ENCODE results near the gene LRRFIP2.

Gene LRRFIP2

GRCh38 chr3:37143821-37144220, 30.6 kb downstream of the LRRFIP2 start:
- no peaks in the 10 kb centered on the region for H3K9me3 Mint-ChIP-seq
- no peaks in the 10 kb centered on the region for H3K27me3 Mint-ChIP-seq
- peaks cover 62% of the 10 kb centered on the region for H3K36me3 Mint-ChIP-seq (ENCODE audit: low read depth)
- no peak overlapping the region for H3K4me3 Mint-ChIP-seq
- H3K4me1 Mint-ChIP-seq (ENCODE audit: low read depth) = peaks cover 32% of the 10 kb centered on the region
- H3K27ac Mint-ChIP-seq = no peak overlapping the region
- DNase-seq = no peak

- no peaks in the 10 kb centered on the region for H3K27me3 Mint-ChIP-seq
Observed at GRCh38 chr3:37141676-37142075, 32.7 kb downstream of the LRRFIP2 start.

DNA sequence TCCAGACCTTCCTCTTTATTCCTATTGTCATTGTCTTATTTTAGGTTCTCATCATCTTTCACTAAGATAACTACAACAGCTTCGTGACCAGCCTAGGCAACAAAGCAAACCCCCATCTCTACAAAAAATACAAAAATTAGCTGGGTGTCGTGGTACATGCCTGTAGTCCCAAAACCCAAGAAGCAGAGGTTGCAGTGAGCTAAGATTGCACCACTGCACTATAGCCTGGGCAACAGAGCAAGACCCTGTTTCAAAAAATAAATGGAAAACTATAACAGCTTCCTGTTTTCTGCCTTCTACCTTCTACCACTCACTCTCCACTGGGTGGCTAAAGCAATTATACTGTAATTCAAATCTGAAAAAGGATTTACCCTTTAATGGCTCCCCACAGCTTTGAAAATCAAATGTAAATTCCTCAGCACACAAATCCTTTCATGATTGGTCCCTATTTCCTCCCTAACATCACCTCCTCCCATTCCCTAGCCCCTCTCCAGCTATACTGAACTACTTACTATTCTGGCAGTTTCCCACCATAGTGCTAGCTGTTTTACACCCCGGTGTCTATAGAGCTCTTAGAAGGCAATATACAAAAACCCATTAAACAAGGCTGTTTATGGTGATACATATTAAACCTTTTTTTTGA, 33.4 kb downstream of the LRRFIP2 start:
- H3K4me1 Mint-ChIP-seq (ENCODE audit: low read depth) = peaks cover 25% of the 10 kb centered on the region
- no peak overlapping the region for H3K27ac Mint-ChIP-seq
- H3K36me3 Mint-ChIP-seq (ENCODE audit: low read depth) = peaks cover 33% of the 10 kb centered on the region
- DNase-seq = no peak
- H3K9me3 Mint-ChIP-seq = no peaks in the 10 kb centered on the region
- no peak overlapping the region for H3K4me3 Mint-ChIP-seq
- no peaks in the 10 kb centered on the region for H3K27me3 Mint-ChIP-seq

More at GRCh38 chr3:37141676-37142075, 32.7 kb downstream of the LRRFIP2 start:
- Mint-ChIP-seq H3K4me1 (ENCODE audit: low read depth) (peaks cover 31% of the 10 kb centered on the region), H3K27ac (no peak overlapping the region), H3K36me3 (ENCODE audit: low read depth) (peaks cover 40% of the 10 kb centered on the region), H3K4me3 (no peak overlapping the region), H3K9me3 (no peaks in the 10 kb centered on the region)
- DNase-seq = no peak

- Mint-ChIP-seq H3K27ac (no peak overlapping the region), H3K9me3 (no peaks in the 10 kb centered on the region), H3K27me3 (no peaks in the 10 kb centered on the region), H3K4me1 (ENCODE audit: low read depth) (peaks cover 13% of the 10 kb centered on the region), H3K4me3 (no peak overlapping the region), H3K36me3 (ENCODE audit: low read depth) (peaks cover 20% of the 10 kb centered on the region)
- DNase-seq = no peak
Observed at GRCh38 chr3:37139567-37140052, 34.8 kb downstream of the LRRFIP2 start.

- H3K4me3 Mint-ChIP-seq = no peak overlapping the region
- peaks cover 13% of the 10 kb centered on the region for H3K36me3 Mint-ChIP-seq (ENCODE audit: low read depth)
- H3K9me3 Mint-ChIP-seq = no peaks in the 10 kb centered on the region
- peaks cover 12% of the 10 kb centered on the region for H3K4me1 Mint-ChIP-seq (ENCODE audit: low read depth)
- no peak for DNase-seq
- no peaks in the 10 kb centered on the region for H3K27me3 Mint-ChIP-seq
- H3K27ac Mint-ChIP-seq = no peak overlapping the region
Observed at GRCh38 chr3:37138816-37139215, 35.6 kb downstream of the LRRFIP2 start.

DNA sequence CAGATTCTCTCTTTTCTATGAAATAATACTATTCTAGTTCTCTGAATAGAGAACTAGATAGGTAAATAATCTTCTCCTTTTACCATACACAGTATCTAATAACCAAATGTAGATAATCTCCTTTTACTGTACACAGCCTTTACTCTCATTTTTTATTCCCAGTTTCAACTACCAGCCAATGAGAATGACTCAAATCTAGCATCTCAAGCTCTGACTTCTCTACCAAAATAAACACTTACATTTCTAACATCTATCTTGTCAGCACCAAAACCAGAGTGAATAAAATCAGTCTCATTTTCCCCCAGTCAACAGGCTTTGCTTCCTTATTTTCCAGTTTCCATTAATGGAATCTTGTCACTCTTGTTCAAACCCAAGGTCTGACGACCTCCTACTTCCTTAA, 36.9 kb downstream of the LRRFIP2 start:
- Mint-ChIP-seq H3K27ac (no peak overlapping the region), H3K4me3 (no peak overlapping the region), H3K27me3 (no peaks in the 10 kb centered on the region), H3K36me3 (ENCODE audit: low read depth) (peaks cover under 1% of the 10 kb centered on the region), H3K9me3 (no peaks in the 10 kb centered on the region), H3K4me1 (ENCODE audit: low read depth) (peaks cover 13% of the 10 kb centered on the region)
- no peak for DNase-seq

DNA sequence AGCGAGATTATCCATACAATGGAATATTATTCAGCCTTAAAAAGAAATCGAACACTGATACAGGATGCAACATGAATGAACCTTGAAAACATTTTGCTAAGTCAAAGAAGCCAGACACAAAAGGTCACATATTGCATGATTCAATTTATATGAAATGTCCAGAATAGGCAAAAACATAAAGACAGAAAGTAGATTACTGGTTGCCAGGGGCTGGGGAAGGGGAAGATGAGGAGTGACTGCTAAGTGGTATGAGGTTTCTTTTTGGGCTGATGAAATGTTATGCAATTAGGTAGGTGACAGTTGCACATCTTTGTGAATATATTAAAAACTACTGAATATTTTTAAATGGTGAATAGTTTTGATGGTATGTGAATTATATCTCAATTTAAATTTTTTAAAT, 38.3 kb downstream of the LRRFIP2 start:
- Mint-ChIP-seq H3K27ac (no peak overlapping the region), H3K36me3 (ENCODE audit: low read depth) (no peaks in the 10 kb centered on the region), H3K4me1 (ENCODE audit: low read depth) (peaks cover 22% of the 10 kb centered on the region), H3K9me3 (no peaks in the 10 kb centered on the region), H3K27me3 (no peaks in the 10 kb centered on the region), H3K4me3 (no peak overlapping the region)
- DNase-seq = no peak

DNA sequence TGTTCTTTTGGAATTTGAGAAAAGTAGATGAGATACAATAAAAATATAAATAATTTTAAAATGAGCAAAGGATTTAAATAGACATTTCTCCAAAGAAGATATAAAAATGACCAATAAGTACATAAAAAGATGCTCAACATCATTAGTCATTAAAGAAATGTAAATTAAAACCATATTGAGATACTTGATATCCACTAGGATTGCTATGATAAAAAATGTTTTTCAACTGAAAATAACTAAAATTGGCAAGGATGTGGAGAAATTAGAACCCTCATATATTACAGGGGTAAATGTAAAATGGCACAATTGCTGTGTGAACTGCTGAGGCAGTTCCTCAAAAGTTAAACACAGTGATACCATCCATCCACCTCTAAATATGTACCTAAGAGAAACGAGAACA, 38.8 kb downstream of the LRRFIP2 start:
- Mint-ChIP-seq H3K27ac (no peak overlapping the region), H3K36me3 (ENCODE audit: low read depth) (no peaks in the 10 kb centered on the region), H3K4me1 (ENCODE audit: low read depth) (peaks cover 26% of the 10 kb centered on the region), H3K4me3 (no peak overlapping the region), H3K9me3 (no peaks in the 10 kb centered on the region), H3K27me3 (no peaks in the 10 kb centered on the region)
- no peak for DNase-seq

DNA sequence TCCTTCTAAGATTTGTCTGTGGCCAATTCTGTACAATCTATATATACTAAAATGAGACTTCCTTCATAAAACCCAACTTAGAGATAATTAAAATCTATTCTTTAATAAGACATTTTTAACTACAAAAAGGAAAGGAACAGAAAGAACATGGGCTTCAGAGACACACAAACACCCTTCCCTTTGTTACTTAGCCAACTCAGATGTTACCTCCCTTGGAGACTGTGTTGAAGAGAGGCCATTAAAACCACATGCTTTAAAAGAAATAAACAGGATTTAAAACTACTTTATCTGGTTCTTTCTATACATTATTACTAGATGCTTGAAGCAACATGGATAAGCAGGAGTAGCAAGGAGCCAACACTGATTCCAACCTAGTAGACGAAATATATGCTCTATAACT, 42.0 kb downstream of the LRRFIP2 start:
- no peak overlapping the region for H3K27ac Mint-ChIP-seq
- H3K9me3 Mint-ChIP-seq = no peaks in the 10 kb centered on the region
- H3K4me1 Mint-ChIP-seq (ENCODE audit: low read depth) = peaks cover 32% of the 10 kb centered on the region
- H3K27me3 Mint-ChIP-seq = no peaks in the 10 kb centered on the region
- peaks cover 12% of the 10 kb centered on the region for H3K36me3 Mint-ChIP-seq (ENCODE audit: low read depth)
- no peak for DNase-seq
- H3K4me3 Mint-ChIP-seq = no peak overlapping the region

- H3K9me3 Mint-ChIP-seq = no peaks in the 10 kb centered on the region
Observed at GRCh38 chr3:37131860-37132144, 42.6 kb downstream of the LRRFIP2 start.

GRCh38 chr3:37130984-37131859, 43.2 kb downstream of the LRRFIP2 start:
- Mint-ChIP-seq H3K9me3 (no peaks in the 10 kb centered on the region), H3K27me3 (no peaks in the 10 kb centered on the region), H3K4me1 (ENCODE audit: low read depth) (peaks cover 30% of the 10 kb centered on the region), H3K27ac (no peak overlapping the region), H3K4me3 (no peak overlapping the region), H3K36me3 (ENCODE audit: low read depth) (peaks cover 18% of the 10 kb centered on the region)
- DNase-seq = no peak

More at GRCh38 chr3:37131860-37132144, 42.6 kb downstream of the LRRFIP2 start:
- Mint-ChIP-seq H3K36me3 (ENCODE audit: low read depth) (peaks cover 17% of the 10 kb centered on the region), H3K27ac (no peak overlapping the region), H3K4me1 (ENCODE audit: low read depth) (peaks cover 30% of the 10 kb centered on the region), H3K27me3 (no peaks in the 10 kb centered on the region), H3K4me3 (no peak overlapping the region)
- DNase-seq = no peak

GRCh38 chr3:37130448-37130847, 43.9 kb downstream of the LRRFIP2 start:
- no peak for DNase-seq
- no peak overlapping the region for H3K27ac Mint-ChIP-seq
- H3K27me3 Mint-ChIP-seq = no peaks in the 10 kb centered on the region
- H3K36me3 Mint-ChIP-seq (ENCODE audit: low read depth) = peaks cover 18% of the 10 kb centered on the region
- no peak overlapping the region for H3K4me3 Mint-ChIP-seq
- no peaks in the 10 kb centered on the region for H3K9me3 Mint-ChIP-seq
- peaks cover 31% of the 10 kb centered on the region for H3K4me1 Mint-ChIP-seq (ENCODE audit: low read depth)

DNA sequence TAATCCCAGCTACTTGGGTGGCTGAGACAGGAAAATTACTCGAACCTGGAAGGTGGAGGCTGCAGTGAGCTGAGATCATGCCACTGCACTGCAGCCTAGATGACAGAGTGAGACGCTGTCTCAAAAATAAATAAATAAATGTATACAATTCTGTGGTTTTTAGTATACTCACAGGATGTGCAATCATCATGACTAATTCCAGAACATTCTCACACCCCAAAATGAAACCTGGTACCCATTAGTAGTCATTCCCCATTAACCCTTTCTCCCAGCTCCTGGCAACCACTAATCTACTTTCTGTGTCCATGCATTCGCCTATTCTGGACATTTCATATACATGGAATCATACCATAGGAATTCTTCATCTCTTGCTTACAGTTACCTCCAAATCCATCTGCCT, 44.5 kb downstream of the LRRFIP2 start:
- Mint-ChIP-seq H3K36me3 (ENCODE audit: low read depth) (peaks cover 18% of the 10 kb centered on the region), H3K4me1 (ENCODE audit: low read depth) (peaks cover 36% of the 10 kb centered on the region), H3K27ac (peak overlapping the region; percentile 5), H3K9me3 (no peaks in the 10 kb centered on the region), H3K27me3 (no peaks in the 10 kb centered on the region), H3K4me3 (no peak overlapping the region)
- no peak for DNase-seq

GRCh38 chr3:37127340-37127739, 47.0 kb downstream of the LRRFIP2 start:
- no peaks in the 10 kb centered on the region for H3K9me3 Mint-ChIP-seq

GRCh38 chr3:37126856-37127255, 47.5 kb downstream of the LRRFIP2 start:
- Mint-ChIP-seq H3K27me3 (no peaks in the 10 kb centered on the region), H3K4me1 (ENCODE audit: low read depth) (peaks cover 36% of the 10 kb centered on the region), H3K36me3 (ENCODE audit: low read depth) (peaks cover 23% of the 10 kb centered on the region), H3K27ac (no peak overlapping the region), H3K9me3 (no peaks in the 10 kb centered on the region), H3K4me3 (no peak overlapping the region)
- no peak for DNase-seq

More at GRCh38 chr3:37127340-37127739, 47.0 kb downstream of the LRRFIP2 start:
- no peak for DNase-seq
- no peak overlapping the region for H3K27ac Mint-ChIP-seq
- H3K36me3 Mint-ChIP-seq (ENCODE audit: low read depth) = peaks cover 19% of the 10 kb centered on the region
- H3K27me3 Mint-ChIP-seq = no peaks in the 10 kb centered on the region
- H3K4me3 Mint-ChIP-seq = no peak overlapping the region
- H3K4me1 Mint-ChIP-seq (ENCODE audit: low read depth) = peaks cover 37% of the 10 kb centered on the region
